Thyroid gland (tissue), 4 donors: ENCODE measurements around the gene CYP46A1. TPM values are rescaled to one million over a fixed set of nuclear protein-coding genes. Genes with fewer than 3 reads are reported as not detected.

Experiments used
- DNase-seq, 2 donors: peaks; one replicate each; pipeline ENCODE4 v3.0.0-alpha.2; 2019
- H3K27ac ChIP-seq, 3 donors: fragments of 200-600 bp; sonication (generic); 1 replicate in 2 of 3; 2 replicates in 1 of 3; pipeline ENCODE4 v1.5.1; 2016 to 2019; ENCODE audit warnings: mild to moderate bottlenecking in 1 of 3, moderate library complexity in 1 of 3
- H3K27me3 ChIP-seq: fragments of 200-600 bp; sonication (generic); one replicate; pipeline ENCODE4 v1.5.1; 2019
- H3K36me3 ChIP-seq, 2 donors: fragments of 200-600 bp; sonication (generic); one replicate each; pipeline ENCODE4 v1.5.1; 2016 to 2019
- H3K4me1 ChIP-seq, 2 donors: fragments of 200-600 bp; sonication (generic); one replicate each; pipeline ENCODE4 v1.5.1; 2017 to 2019
- H3K4me3 ChIP-seq, 3 donors: fragments of 200-600 bp; sonication (generic); replicated peaks in 1 of 3; 1 replicate in 2 of 3; 2 replicates in 1 of 3; pipeline ENCODE4 v1.5.1; 2016; ENCODE audit warnings: mild to moderate bottlenecking in 1 of 3
- H3K9me3 ChIP-seq: fragments of 200-600 bp; sonication (generic); one replicate; pipeline ENCODE4 v1.5.1; 2017
- CTCF ChIP-seq, 6 experiments: fragments of 200-600 bp in 3 of 6; fragments of 450-650 bp in 3 of 6; sonication (generic) in 3 of 6; IDR thresholded peaks; one replicate each; pipeline ENCODE4 v1.5.1; 2016 to 2019; ENCODE audit warnings: antibody characterized with exemption in 6 of 6, mild to moderate bottlenecking in 2 of 6, inconsistent platforms in 1 of 6, moderate library complexity in 1 of 6
- POLR2A ChIP-seq, 2 donors: fragments of 450-650 bp; IDR thresholded peaks; one replicate each; pipeline ENCODE4 v1.6.1; 2017; ENCODE audit warnings: antibody characterized with exemption in 2 of 2, mild to moderate bottlenecking in 2 of 2, moderate library complexity in 1 of 2
- WGBS, 2 donors: methylation state at CpG; one replicate each; pipeline ENCODE4 v1.1.5; 2017; 5-methylcytosine and 5-hydroxymethylcytosine counted together
- intact Hi-C: fragments of 100-400 bp; cut with DNase I; formaldehyde crosslinking; loops from one replicate; pipeline ENCODE4 v1.15.1; 2023
- total RNA-seq, 4 donors: library from RNA; depleted of rRNA; stranded (reverse); fragments of >200 nt; gene quantifications; one replicate each; pipeline ENCODE4 v1.2.3, GENCODE V29; 2016

The CYP46A1 gene
- total RNA-seq, 4 donors from 2014 or later = 0.54 to 5.2 (median 1.5) TPM

- WGBS, 2 donors = 67 to 89% methylated on average over 7 of the region's 7 CpGs
- Histone ChIP-seq H3K36me3 (no peaks in the 10 kb centered on the region), H3K27ac (no peak overlapping the region), H3K4me1 (peaks cover 0 to 8% of the 10 kb centered on the region in 2 donors), H3K4me3 (no peak overlapping the region), H3K9me3 (no peaks in the 10 kb centered on the region), H3K27me3 (no peaks in the 10 kb centered on the region)
- intact Hi-C loops = no loop called here
- no peak for DNase-seq
- TF ChIP-seq CTCF (IDR thresholded peaks at IDR 0.05) = no peak
- no peak for TF ChIP-seq POLR2A (IDR thresholded peaks at IDR 0.05)
These were observed 36.7 kb upstream of the CYP46A1 start for GRCh38 chr14:99647411-99647810.

GRCh38 chr14:99648027-99648784 is 35.9 kb upstream of the CYP46A1 start:
- Histone ChIP-seq H3K27ac (no peak overlapping the region), H3K9me3 (no peaks in the 10 kb centered on the region), H3K4me3 (no peak overlapping the region), H3K4me1 (peaks cover 0 to 8% of the 10 kb centered on the region in 2 donors), H3K27me3 (no peaks in the 10 kb centered on the region), H3K36me3 (no peaks in the 10 kb centered on the region)
- TF ChIP-seq CTCF (IDR thresholded peaks at IDR 0.05) = no peak
- TF ChIP-seq POLR2A (IDR thresholded peaks at IDR 0.05) = no peak
- no peak for DNase-seq
- WGBS, 2 donors = 87% methylated on average over 8 of the region's 8 CpGs
- intact Hi-C loops = no loop called here

GRCh38 chr14:99649219-99649618 is 34.9 kb upstream of the CYP46A1 start:
- no peak for DNase-seq
- Histone ChIP-seq H3K36me3 (no peaks in the 10 kb centered on the region), H3K27ac (no peak overlapping the region), H3K9me3 (no peaks in the 10 kb centered on the region), H3K4me3 (no peak overlapping the region), H3K27me3 (no peaks in the 10 kb centered on the region), H3K4me1 (peaks cover 0 to 8% of the 10 kb centered on the region in 2 donors)
- intact Hi-C loops = no loop called here
- WGBS, 2 donors = 86 to 89% methylated on average over 6 to 8 of the region's 8 CpGs
- TF ChIP-seq POLR2A (IDR thresholded peaks at IDR 0.05) (no peak), CTCF (IDR thresholded peaks at IDR 0.05) (no peak)

- WGBS, 2 donors = 80 to 88% methylated on average over 8 of the region's 8 CpGs
- no peak overlapping the region for H3K4me3 ChIP-seq
- no peak for TF ChIP-seq POLR2A (IDR thresholded peaks at IDR 0.05)
- TF ChIP-seq CTCF (IDR thresholded peaks at IDR 0.05) = no peak
- intact Hi-C loops = no loop called here
- no peak overlapping the region for H3K27ac ChIP-seq
- peaks cover 0 to 8% of the 10 kb centered on the region in 2 donors for H3K4me1 ChIP-seq
- H3K9me3 ChIP-seq = no peaks in the 10 kb centered on the region
- DNase-seq = no peak
- no peaks in the 10 kb centered on the region for H3K27me3 ChIP-seq
- no peaks in the 10 kb centered on the region for H3K36me3 ChIP-seq
These were observed 34.5 kb upstream of the CYP46A1 start for GRCh38 chr14:99649643-99650042.

GRCh38 chr14:99650189-99650588 is 33.9 kb upstream of the CYP46A1 start:
- H3K9me3 ChIP-seq = no peaks in the 10 kb centered on the region
- TF ChIP-seq POLR2A (IDR thresholded peaks at IDR 0.05) (no peak), CTCF (IDR thresholded peaks at IDR 0.05) (no peak)
- peaks cover 0 to 4% of the 10 kb centered on the region in 2 donors for H3K4me1 ChIP-seq
- no peak overlapping the region for H3K27ac ChIP-seq
- no peaks in the 10 kb centered on the region for H3K36me3 ChIP-seq
- intact Hi-C loops = no loop called here
- no peak for DNase-seq
- 84 to 88% methylated on average over 8 of the region's 9 CpGs for WGBS, 2 donors
- H3K4me3 ChIP-seq = no peak overlapping the region
- no peaks in the 10 kb centered on the region for H3K27me3 ChIP-seq
